ENCODE measurements around the gene SIRPB2. TPM values are rescaled to one million over a fixed set of nuclear protein-coding genes. Genes with fewer than 3 reads are reported as not detected.
A peak's percentile ranks its signal among the peaks of the same experiment; 100 is the strongest.

SIRPB2 gene
- total and polyA plus RNA-seq, 8 donors = 1.3 to 29.9 (median 2.0) TPM

- Histone ChIP-seq H3K36me3 (no peaks in the 10 kb centered on the region), H3K9me3 (no peaks in the 10 kb centered on the region), H3K4me3 (no peak overlapping the region), H3K27ac (peak overlapping the region; percentile 56 to 95), H3K4me1 (peaks cover 0 to 44% of the 10 kb centered on the region in 2 donors), H3K27me3 (no peaks in the 10 kb centered on the region)
- ATAC-seq (peak; percentile 60), DNase-seq (peak in 1 of 4 donors; percentile 63)
- no peak for TF ChIP-seq CTCF (IDR thresholded peaks at IDR 0.05)
- intact Hi-C loops (cut with DNase I) = no loop called here
Measured at GRCh38 chr20:1536893-1537730, 45.9 kb upstream of the SIRPB2 start.

GRCh38 chr20:1535420-1536175 lies 44.4 kb upstream of the SIRPB2 start:
- H3K4me1 ChIP-seq = peaks cover 0 to 44% of the 10 kb centered on the region in 2 donors
- no peaks in the 10 kb centered on the region for H3K9me3 ChIP-seq
- intact Hi-C loops (cut with DNase I) = no loop called here
- no peaks in the 10 kb centered on the region for H3K36me3 ChIP-seq
- H3K4me3 ChIP-seq = no peak overlapping the region
- peak overlapping the region in 1 of 2 donors; percentile 95 for H3K27ac ChIP-seq
- DNase-seq (peak in 2 of 4 donors; percentile 6 to 51), ATAC-seq (peak; percentile 66)
- H3K27me3 ChIP-seq = no peaks in the 10 kb centered on the region
- no peak for TF ChIP-seq CTCF (IDR thresholded peaks at IDR 0.05)

GRCh38 chr20:1534526-1534925 lies 43.3 kb upstream of the SIRPB2 start:
- peak overlapping the region in 1 of 2 donors; percentile 95 for H3K27ac ChIP-seq
- no peak for TF ChIP-seq CTCF (IDR thresholded peaks at IDR 0.05)
- no peak for ATAC-seq
- H3K9me3 ChIP-seq = no peaks in the 10 kb centered on the region
- H3K27me3 ChIP-seq = no peaks in the 10 kb centered on the region
- intact Hi-C loops (cut with DNase I) = no loop called here
- peaks cover 0 to 44% of the 10 kb centered on the region in 2 donors for H3K4me1 ChIP-seq
- H3K36me3 ChIP-seq = no peaks in the 10 kb centered on the region
- H3K4me3 ChIP-seq = no peak overlapping the region
- DNase-seq = no peak

GRCh38 chr20:1533059-1533458 lies 41.8 kb upstream of the SIRPB2 start:
- Histone ChIP-seq H3K36me3 (no peaks in the 10 kb centered on the region), H3K27ac (no peak overlapping the region), H3K9me3 (no peaks in the 10 kb centered on the region), H3K27me3 (no peaks in the 10 kb centered on the region), H3K4me3 (no peak overlapping the region), H3K4me1 (peaks cover 0 to 35% of the 10 kb centered on the region in 2 donors)
- intact Hi-C loops (cut with DNase I) = no loop called here
- DNase-seq = no peak
- ATAC-seq = no peak
- TF ChIP-seq CTCF (IDR thresholded peaks at IDR 0.05) = no peak

GRCh38 chr20:1528811-1529210 lies 37.6 kb upstream of the SIRPB2 start:
- no peak for TF ChIP-seq CTCF (IDR thresholded peaks at IDR 0.05)
- no peaks in the 10 kb centered on the region for H3K27me3 ChIP-seq
- no peak for ATAC-seq
- no peaks in the 10 kb centered on the region for H3K36me3 ChIP-seq
- H3K4me3 ChIP-seq = no peak overlapping the region
- no peak overlapping the region for H3K27ac ChIP-seq
- intact Hi-C loops (cut with DNase I) = no loop called here
- H3K4me1 ChIP-seq = peaks cover 0 to 11% of the 10 kb centered on the region in 2 donors
- no peak for DNase-seq
- no peaks in the 10 kb centered on the region for H3K9me3 ChIP-seq
